DMS53 treated with DMSO at 0.1 percent for 48 hours (cell line): Measurements from ENCODE around the gene TLE1.

Source experiments
- DNase-seq: peaks from one replicate; lab custom pipeline; 2025; ENCODE audit not compliant: unreplicated experiment; lab: John Stamatoyannopoulos, UW

TLE1 gene

DNA sequence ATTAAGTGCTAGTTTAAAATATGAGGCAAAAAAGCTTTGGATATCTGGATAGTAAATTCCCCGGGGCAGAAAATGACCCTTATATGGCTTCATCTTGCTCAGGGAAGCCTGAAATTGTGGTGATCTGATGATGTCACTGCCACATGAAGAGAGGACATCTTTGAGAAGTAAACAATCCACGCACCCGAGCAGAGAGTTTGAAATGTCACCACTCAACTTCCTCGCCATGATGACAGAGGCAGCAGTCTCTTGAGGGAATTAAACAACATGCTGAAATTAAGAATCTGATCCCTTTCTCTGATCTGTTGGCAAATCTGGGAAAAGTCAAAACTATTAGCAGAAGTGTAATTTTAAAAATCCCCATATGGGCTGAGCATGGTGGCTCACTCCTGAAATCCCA, 110.0 kb downstream of the TLE1 start:
- DNase-seq = no peak

DNA sequence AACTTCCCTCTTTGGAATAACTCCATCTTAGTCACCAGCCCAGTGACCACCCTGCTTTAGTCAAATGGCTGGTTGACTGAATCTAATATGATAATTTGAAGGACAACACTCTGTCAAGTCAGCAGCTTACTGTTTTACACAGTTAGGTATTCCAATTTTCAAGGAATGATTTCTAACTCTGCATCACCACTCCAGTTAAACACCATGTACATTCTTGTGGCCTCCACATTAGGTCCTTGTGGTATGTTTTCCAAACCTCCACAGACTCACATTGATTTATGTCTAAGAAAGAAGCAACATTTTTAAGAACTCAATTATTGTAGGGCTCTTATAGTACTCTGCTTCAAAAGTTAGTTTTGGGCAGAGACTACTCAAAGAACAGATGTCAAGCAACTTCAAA, 110.7 kb downstream of the TLE1 start:
- DNase-seq = no peak

DNA sequence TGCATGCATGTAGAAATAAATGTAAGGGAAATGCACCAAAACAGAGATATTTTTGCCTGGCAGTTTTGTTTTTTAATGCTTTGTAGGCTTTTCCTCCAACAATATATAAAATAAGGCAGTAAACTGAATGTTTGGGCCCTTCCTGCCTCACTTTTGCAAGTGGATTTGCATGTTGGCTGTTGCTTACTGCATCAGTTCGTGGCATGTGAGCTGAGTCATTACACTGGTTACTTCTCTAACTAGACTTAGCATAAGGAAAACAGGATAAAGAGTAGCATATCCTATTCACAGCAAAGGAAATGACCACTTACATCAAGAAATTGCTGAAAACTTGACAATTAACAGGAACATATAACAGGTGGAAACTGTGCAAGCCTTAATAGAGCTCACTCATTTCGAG, 113.4 kb downstream of the TLE1 start:
- no peak for DNase-seq

DNA sequence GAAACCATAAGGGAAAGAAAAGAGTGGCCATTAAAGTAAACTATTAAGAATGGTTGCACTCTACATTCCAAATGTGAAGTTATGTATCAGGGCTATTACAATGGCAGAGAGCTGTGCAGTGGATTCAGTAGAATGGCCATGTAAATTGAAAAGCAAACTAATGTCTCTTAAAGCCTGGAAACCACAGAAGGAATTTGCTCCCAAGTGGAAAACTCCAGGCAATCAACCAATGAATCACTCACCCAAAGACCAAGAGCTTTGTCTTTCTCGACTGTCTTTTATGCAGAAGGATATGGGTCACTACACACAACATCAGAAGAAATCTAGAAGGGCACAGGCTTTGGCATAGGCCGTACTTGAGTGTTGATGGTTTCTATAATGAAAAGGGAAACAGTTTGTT, 114.9 kb downstream of the TLE1 start:
- no peak for DNase-seq

DNA sequence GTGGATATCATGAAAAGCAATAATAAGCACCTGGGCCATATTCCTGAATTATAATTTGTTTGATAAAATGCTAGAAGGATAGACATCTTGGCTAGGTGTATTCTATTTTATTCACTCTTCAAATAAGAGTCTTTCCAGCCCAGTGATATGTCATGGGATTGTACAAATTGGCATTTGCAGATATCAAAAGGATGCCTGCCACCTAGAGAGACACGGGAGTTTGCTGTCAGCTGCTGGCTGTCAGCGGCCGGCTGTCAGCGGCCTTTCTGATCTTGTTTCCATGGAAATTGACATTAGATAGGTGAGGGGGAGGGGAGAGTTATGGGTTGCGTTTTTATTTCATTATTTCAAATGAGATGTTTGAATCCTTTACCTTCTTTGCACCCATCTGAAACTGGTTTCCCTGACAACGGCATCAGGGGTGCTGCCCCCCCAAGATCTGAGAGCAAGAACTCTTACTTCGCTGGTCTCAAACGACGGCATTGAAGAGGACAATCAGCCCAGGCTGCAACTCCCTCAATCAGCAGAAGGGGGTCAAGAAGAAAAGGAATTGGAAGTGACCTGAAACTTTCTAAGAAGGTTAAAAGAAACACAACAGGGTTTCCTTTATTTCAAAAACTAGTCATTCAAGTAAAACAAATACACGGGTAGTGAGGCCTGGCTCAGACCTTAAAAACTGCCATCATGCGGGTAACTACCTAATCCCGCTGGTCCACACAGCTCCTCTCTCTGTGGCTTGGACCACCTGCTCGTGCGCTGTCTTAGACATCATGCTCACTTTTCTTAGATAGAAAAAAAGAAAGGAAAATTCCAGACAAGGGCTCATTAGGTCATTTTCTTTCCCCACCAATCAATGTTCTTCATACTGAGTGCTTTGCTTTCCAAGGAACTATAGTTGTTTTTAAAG, 115.7 kb downstream of the TLE1 start:
- DNase-seq = no peak

DNA sequence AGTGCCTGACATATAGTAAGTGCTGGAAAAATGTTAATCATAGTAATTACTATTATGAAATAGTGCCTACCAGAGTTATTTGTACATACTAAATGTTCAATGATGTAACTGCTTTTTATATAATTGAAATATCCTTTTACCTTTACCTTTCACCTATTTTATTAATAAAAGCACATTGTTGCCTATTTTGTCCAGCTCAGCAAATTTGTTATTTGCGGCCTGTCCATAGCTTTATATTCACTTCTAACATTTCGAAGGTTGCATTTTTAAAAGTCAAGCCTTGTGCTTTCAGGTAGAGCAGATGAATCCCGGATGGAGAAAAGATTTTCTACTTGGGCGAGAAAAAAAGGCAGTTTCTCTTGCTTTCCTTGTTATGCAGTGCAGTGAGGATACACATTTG, 119.3 kb downstream of the TLE1 start:
- DNase-seq = no peak

DNA sequence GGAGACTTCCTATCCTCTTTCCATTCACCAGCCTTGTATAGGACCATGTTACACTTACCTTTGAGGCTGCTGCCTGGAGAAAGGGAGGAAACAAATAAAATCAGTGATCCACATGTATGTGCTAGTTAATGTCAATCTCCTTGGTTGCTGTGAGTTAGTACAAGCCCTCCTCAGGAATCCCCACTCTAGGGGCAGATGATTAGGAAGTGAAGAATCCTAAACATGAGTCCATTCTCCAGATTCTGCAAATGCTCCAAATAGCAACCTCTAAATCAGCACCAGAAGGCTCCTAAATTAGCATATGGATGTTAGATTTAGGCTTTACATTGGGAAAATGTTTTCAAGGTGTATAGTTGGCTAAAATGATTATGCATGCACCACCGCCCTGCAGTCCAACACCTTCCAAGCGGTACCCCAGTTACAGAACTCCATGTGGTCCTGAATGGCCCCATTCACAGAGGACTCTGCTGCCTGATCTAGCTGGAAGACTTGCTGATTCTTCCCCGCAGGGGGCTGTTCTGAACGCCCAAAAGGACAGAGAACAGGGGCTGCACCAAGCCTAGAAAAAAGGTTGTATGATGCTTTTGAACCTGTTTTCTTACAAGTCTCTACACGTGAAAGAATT, 123.2 kb downstream of the TLE1 start:
- DNase-seq = no peak

DNA sequence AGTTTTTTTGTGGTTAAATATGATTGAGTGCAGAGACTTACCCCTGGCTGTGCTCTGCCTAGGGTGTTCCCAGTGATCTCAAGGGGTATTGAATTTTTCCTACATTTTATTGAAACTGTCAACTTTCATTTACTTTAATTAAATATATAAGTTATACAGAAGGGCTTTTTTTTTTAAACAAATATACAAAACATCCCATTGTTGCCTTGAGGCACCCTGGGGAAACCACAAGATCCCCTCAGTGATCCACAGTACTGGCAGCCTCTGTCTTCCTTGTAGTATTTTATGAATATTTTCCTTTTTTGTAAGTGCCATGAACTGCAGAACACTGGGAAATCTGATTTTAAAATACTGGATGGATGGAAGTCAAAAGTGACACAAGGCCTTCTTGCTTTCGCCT, 123.7 kb downstream of the TLE1 start:
- no peak for DNase-seq

DNA sequence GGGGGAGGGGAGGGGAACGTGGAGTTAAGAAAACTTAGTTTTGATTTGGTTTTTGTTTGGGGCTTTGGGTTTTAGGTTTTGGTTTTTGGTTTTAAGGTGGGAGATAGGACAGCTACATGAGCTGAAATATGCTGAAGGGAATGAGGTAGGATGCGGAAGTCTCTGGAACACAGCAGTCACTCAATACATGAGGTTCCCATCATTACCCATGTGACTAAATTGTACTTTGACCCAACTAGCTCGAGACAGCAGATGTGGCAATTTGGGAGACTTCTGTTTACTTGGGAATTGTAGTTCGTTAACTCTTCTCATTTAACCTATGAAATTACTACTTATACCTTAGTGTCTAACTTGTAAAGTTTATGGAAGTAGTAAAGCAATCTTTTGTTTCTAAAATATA, 124.2 kb downstream of the TLE1 start:
- DNase-seq = no peak

DNA sequence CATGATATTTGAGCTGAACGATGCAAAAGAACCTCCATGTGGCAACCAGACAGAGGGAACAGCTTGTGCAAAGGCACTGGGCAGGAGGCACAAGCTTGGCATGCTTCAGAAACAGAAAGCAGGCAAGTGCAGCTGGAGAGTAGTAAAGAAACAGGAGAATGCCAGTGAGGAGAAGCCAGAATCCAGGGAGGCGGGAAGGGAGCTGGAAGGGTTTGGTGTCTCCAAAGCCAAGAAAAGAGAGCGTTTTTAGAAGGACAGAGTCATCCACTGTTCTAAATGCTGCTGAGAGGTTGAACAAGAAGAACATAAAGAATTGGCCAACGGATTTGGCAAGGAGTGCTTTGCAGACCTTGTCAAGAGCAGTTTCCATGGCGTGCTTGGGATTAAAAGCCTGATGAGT, 124.7 kb downstream of the TLE1 start:
- DNase-seq = no peak

DNA sequence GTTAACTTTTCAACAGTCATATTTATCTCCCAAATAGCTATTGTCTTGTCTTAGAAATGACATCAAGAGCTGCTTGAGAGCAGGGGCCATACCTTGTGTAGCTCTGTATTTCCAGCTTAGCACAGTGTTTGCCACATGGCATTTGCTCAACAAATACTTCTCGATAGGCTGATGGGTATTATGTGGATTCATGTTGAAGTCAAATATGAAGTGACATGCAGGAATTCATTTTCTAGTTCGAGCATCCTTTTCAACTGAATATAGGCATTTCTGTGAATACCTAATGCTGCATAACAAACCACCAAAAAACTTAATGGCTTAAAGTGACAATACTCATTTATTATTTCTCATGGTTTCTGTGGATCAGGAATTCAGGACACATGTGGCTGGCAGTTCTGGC, 125.6 kb downstream of the TLE1 start:
- no peak for DNase-seq

DNA sequence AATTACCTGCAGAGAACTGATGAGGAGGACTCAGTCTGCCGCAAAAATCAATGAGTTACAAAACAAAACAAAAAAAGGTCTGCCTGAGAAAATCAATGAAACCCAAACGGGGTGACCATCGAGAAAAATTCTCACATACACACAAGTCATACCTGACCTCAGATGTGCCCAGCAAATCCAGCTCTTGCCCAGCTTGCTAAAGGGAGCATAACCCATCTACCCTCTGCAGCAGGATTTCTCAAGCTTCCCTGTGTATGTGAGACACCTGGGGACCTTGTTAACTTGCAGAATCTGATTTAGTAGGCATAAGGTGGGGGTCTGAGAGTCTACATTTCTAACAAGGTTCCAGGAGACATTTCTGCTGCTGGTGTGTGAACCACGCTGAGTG, 126.3 kb downstream of the TLE1 start:
- no peak for DNase-seq

DNA sequence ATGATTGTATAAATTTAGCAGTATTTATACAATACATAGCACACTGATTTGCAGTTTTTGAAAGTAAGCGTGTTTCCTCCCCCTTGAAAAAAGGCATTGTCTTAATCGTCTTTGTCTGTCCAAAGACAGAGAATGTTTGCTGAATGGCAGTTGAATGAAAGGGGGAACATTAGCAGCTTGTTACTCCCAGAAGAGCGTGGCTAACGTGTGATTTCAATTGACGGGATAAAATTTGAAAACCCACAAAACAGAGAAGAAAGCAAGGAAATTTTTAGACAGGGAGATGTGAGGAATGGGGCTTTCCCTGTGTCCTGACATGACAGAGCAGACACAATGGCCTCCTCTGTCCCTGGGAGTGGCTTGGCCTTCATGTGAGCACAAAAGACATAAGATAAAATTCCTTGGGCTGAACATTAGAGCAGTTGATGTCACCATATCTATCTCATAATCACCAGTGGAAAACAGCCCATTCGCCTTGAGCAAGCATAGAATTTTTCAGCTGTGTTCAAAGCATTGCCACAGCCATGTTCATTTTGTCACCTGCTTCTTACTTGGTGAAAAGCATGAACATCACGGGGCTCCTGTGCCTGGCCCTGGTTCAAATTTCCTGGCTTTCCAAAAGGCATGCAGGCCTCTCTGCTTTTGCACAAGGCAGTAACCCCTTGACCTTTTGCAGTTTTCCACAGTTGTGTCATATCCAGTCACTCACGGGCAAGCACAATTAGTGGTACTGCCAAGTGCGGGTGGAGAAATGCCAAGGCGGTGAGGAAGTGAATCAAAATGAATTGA, 126.9 kb downstream of the TLE1 start:
- no peak for DNase-seq

DNA sequence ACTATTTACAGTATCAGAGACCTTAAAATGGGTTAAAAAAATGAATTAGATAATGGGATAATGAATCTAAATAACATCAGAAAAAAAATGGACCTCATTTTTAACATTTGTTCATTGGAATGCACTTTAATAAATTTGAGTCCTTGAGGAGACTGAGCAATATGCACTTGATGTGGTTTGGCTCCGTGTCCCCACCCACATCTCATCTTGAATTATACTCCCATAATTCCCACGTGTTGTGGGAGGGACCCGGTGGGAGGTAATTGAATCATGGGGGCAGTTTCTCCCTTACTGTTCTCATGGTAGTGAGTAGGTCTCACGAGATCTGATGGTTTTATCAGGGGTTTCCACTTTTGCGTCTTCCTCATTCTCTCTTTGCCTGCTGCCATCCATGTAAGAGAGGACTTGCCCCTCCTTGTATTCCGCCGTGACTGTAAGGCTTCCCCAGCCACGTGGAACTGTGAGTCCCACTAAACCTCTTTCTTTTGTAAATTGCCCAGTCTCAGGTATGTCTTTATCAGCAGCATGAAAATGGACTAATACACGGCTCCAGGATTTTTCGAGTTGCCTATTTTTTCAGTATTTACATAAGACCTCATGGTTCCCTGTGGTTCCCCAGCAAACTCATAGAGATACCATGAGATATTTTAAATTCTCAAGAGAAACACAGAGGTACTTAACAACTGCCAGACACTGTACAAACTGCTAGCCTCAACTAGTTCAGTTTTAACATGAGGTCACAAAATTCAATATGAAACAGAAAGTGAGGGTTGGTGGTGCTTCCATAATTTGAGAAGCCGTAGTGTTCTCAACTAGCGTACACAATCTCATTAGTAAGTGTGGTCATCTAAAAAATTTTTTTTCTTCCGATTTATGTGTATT, 128.3 kb downstream of the TLE1 start:
- DNase-seq = no peak

DNA sequence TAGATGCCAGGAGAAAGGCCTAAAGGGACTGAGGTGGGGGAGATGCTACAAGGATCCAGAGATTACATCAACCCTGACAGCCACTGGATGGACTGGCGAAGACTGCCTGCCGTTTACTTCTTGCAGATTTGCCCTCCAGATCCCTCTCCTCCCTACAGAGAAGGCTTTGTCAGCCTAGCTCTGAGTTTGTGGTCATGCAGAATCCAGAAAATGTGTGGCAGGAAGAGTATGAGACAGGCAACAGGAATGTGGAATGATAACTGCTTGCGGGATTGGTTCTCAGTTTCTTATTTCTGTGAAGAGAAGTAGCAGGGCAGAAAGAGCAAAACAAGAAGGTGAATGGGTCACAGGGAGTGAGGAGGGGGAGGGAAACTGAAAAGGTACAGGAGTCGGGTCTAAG, 129.6 kb downstream of the TLE1 start:
- DNase-seq = no peak

DNA sequence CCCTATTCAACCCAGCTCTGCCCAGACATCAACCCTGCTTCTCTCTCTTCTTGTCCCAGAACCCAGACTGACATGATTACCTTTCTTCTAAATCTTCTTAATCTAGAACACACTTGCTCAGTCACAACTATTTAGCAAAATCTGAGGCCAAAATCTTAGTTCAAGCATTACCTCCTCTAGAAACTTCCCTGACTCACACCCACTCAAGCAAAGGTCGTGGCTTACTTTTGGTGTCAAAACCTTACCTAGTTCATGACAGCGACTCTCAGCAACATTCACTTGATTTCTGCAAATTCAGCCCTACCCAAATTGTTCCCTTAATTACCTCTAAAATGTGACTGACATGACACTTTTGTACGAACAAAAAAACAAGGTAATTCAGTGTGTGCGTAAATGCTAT, 130.2 kb downstream of the TLE1 start:
- DNase-seq = no peak

DNA sequence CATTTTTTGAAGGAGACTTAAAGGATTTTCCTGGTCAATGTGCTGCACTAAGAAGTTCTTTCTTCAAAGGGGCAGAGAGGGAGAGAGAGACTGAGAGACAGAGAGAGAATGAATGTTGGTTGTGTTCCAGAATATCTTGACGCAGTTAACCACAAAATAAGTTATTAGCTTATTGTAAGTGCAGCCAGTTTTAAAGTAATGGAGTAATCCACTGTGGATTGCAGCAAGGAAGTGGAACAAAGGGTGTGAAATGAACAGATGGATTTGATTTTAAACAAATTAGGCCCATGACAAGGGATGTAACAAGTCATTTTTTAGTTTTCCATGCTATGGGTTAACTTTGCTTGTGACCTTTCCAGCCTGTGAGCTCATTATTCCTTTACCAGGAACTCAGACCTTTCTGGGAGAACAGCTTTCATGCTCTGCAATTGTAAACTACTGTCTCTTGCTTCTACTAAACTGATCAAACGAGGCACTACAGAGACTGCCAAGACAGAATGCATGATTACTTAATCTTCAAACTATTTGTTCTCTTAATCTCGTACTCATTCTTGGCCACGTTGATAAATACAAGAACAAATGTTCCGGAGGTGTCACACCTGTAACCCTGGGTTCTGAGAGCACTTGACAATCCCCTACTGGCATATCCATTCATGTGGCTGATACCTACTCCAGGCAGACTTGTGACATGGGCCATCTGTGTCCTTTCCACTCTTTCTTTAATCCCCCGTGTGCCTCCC, 131.1 kb downstream of the TLE1 start:
- DNase-seq = no peak

DNA sequence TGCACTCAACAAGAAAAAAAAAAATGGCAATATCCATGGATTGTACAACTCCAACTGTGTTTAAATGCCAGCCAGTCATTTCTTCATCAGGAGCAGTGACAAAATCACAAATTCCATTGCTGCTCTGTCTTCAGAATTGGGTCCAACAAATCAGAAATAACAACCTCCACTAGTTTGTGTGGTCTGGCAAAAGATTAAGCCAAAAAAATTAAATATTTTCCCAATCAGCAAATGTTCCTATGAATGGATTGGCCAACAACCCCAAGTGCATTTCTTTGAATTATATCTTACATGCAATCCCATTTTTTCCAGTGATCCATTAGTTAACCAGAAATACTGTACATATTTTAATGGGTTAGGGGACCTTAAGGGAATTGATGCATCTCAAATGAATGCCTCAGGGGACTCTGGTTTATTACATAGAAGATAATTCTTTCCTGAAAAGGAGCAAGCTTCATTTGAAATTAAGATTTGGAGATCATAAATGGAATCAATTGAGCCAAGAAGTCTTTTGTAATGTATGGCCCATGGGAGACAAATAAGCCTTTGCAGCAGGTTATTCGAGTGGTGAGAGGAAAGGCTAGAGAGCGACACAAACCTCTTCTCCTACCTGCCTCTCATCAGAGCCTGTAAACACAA, 131.8 kb downstream of the TLE1 start:
- DNase-seq = no peak

DNA sequence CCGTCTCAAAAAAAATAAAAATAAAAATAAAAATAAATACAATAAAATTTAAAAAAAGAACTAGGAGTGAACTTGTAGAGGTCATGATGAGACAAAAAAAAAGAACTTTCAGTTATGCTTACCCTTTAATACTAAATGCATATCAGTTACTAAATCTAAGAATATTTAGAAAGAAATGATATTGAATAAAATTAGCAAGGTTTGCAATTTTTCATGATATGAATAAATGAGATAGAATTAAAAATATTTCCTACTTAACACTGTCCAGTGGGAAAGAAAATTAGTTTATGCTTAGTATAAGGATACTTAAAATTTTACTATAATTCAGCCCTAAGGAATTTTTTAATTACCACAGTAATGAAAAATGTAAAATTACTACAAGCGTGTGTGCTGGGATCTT, 132.4 kb downstream of the TLE1 start:
- no peak for DNase-seq

DNA sequence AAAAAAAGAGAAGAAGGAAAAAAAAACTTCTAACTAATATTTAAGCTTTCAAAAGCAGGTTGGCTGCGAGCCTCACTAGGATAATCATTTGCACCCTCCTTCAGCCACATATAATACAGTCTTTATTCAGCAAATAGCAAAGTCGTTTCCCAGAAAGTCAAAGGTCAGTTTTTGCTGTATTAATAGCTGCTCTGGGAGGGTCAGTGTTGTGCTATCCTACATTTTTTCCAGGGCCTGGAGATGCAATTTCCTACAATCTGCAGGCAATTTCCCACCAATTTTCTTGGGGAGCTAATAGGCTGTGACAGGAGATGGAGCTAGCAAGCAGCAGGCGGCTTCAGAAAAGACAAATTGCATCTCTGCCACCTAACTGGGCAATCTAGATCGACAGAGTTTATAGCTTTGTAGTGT, 136.8 kb downstream of the TLE1 start:
- DNase-seq = no peak
